Activated naive CD8-positive, alpha-beta T cell (primary cell): ENCODE results near the gene FBP2.

Experiments used
- H3K27ac Mint-ChIP-seq: one replicate; pipeline ENCODE4 v1.8.0; 2021; ENCODE audit warnings: mixed read lengths
- H3K27me3 Mint-ChIP-seq: one replicate; pipeline ENCODE4 v1.8.0; 2021; ENCODE audit warnings: mixed read lengths
- H3K36me3 Mint-ChIP-seq: one replicate; pipeline ENCODE4 v1.8.0; 2021; ENCODE audit warnings: mixed read lengths
- H3K4me1 Mint-ChIP-seq: one replicate; pipeline ENCODE4 v1.8.0; 2021; ENCODE audit warnings: low read depth, mixed read lengths
- H3K4me3 Mint-ChIP-seq: one replicate; pipeline ENCODE4 v1.8.0; 2021; ENCODE audit warnings: mild to moderate bottlenecking, mixed read lengths
- H3K9me3 Mint-ChIP-seq: one replicate; pipeline ENCODE4 v1.8.0; 2021; ENCODE audit warnings: low read depth, mixed read lengths

The FBP2 gene

GRCh38 chr9:94593459-94594345 is at the start of gene FBP2:
FBP2 (minus strand) TSS chr9:94593824; CDS start chr9:94593726, 98 bp downstream.
- peaks cover 10% of the 10 kb centered on the region for H3K27me3 Mint-ChIP-seq
- no peak within 1 kb of the TSS for H3K4me3 Mint-ChIP-seq
- no peaks in the 10 kb centered on the region for H3K36me3 Mint-ChIP-seq
- no peaks in the 10 kb centered on the region for H3K4me1 Mint-ChIP-seq
- H3K27ac Mint-ChIP-seq: no peak within 1 kb of the TSS
- no peaks in the 10 kb centered on the region for H3K9me3 Mint-ChIP-seq

DNA sequence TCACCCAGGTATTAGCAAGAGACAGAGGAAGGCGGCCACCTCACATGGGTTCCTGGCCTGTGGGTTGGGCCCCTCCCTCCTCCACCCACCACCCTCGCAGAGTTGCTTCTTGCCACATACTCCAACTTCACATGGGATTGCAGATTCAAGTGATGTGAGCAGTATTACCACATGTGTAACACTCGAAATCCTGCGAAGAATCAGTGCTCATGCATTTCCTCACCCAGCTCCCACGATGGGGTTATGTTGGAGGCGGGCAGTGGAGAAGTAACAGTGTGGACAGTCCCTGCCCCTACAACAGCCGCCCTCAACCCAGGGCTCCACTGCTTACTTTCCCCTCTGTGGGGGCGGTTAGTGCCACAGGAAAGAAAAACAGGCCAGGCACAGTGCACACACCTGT is 49.6 kb upstream of the FBP2 start:
- no peaks in the 10 kb centered on the region for H3K27me3 Mint-ChIP-seq
- no peaks in the 10 kb centered on the region for H3K9me3 Mint-ChIP-seq
- no peak overlapping the region for H3K4me3 Mint-ChIP-seq
- no peaks in the 10 kb centered on the region for H3K36me3 Mint-ChIP-seq
- H3K4me1 Mint-ChIP-seq: peaks cover 14% of the 10 kb centered on the region
- H3K27ac Mint-ChIP-seq: no peak overlapping the region

GRCh38 chr9:94642501-94642900 is 48.9 kb upstream of the FBP2 start:
- H3K27me3 Mint-ChIP-seq: no peaks in the 10 kb centered on the region
- no peaks in the 10 kb centered on the region for H3K36me3 Mint-ChIP-seq
- no peak overlapping the region for H3K4me3 Mint-ChIP-seq
- peaks cover 15% of the 10 kb centered on the region for H3K4me1 Mint-ChIP-seq
- H3K27ac Mint-ChIP-seq: no peak overlapping the region
- H3K9me3 Mint-ChIP-seq: no peaks in the 10 kb centered on the region

DNA sequence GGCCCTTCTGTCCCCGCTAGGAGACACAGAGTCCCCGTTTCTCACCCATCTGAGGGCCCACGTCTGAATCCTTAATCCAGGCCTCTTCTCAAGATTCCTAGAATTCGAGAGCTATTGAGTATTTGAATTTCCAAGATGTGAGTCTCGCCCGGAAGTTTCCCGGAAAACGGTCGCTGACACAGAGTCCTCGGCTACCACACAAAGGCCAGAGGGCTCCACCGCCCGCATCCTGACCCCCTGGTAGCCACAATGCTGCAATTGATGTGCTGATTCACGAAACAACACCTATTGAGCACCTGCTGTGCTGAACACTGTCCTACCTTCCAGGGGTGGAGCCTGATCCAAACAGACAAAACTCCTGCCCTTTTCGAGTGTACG is 46.4 kb upstream of the FBP2 start:
- Mint-ChIP-seq H3K4me3 (peak overlapping the region; percentile 94), H3K4me1 (peaks cover 17% of the 10 kb centered on the region), H3K27ac (peak overlapping the region; percentile 34), H3K9me3 (no peaks in the 10 kb centered on the region), H3K27me3 (no peaks in the 10 kb centered on the region), H3K36me3 (no peaks in the 10 kb centered on the region)

GRCh38 chr9:94639061-94639998 is 45.7 kb upstream of the FBP2 start, which contains the start of gene FBP1:
FBP1 (minus strand) TSS chr9:94639518; CDS start chr9:94639310, 208 bp downstream.
- Mint-ChIP-seq H3K27ac (peak within 1 kb of the TSS; percentile 80), H3K4me3 (peak within 1 kb of the TSS; percentile 94), H3K36me3 (no peaks in the 10 kb centered on the region), H3K9me3 (no peaks in the 10 kb centered on the region), H3K4me1 (peaks cover 17% of the 10 kb centered on the region), H3K27me3 (no peaks in the 10 kb centered on the region)

GRCh38 chr9:94638335-94639060 is 44.9 kb upstream of the FBP2 start:
- Mint-ChIP-seq H3K27ac (peak overlapping the region; percentile 80), H3K4me3 (peak overlapping the region; percentile 94), H3K9me3 (no peaks in the 10 kb centered on the region), H3K27me3 (no peaks in the 10 kb centered on the region), H3K4me1 (peaks cover 17% of the 10 kb centered on the region), H3K36me3 (no peaks in the 10 kb centered on the region)

GRCh38 chr9:94632737-94633136 is 39.1 kb upstream of the FBP2 start:
- no peak overlapping the region for H3K4me3 Mint-ChIP-seq
- no peaks in the 10 kb centered on the region for H3K27me3 Mint-ChIP-seq
- no peaks in the 10 kb centered on the region for H3K9me3 Mint-ChIP-seq
- no peaks in the 10 kb centered on the region for H3K36me3 Mint-ChIP-seq
- H3K27ac Mint-ChIP-seq: no peak overlapping the region
- peaks cover 2% of the 10 kb centered on the region for H3K4me1 Mint-ChIP-seq

- Mint-ChIP-seq H3K4me3 (no peak overlapping the region), H3K27ac (no peak overlapping the region), H3K36me3 (no peaks in the 10 kb centered on the region), H3K4me1 (no peaks in the 10 kb centered on the region), H3K9me3 (no peaks in the 10 kb centered on the region), H3K27me3 (no peaks in the 10 kb centered on the region)
These were observed 38.0 kb upstream of the FBP2 start for GRCh38 chr9:94631599-94631998.

DNA sequence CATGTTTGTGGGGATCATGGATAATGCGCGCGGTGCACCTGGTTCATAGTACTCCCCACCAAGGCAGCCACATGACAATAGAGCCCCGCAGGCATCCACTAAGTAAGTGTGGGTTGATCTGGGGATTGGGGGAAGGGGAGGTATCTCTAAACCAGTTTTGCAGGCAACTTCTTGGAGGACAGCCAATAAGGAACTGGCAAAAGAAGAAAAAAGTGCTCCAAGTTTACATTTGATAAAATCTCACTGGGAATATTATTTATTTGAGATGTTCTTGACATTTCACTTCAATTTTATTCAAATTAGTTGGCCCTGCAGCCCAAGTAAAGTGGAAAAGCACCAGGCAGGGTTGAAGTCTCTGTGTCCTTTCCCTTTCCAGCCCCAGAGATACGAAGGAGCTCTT is 37.2 kb upstream of the FBP2 start:
- Mint-ChIP-seq H3K9me3 (no peaks in the 10 kb centered on the region), H3K4me3 (no peak overlapping the region), H3K36me3 (peaks cover 2% of the 10 kb centered on the region), H3K27me3 (no peaks in the 10 kb centered on the region), H3K4me1 (peaks cover 1% of the 10 kb centered on the region), H3K27ac (no peak overlapping the region)

DNA sequence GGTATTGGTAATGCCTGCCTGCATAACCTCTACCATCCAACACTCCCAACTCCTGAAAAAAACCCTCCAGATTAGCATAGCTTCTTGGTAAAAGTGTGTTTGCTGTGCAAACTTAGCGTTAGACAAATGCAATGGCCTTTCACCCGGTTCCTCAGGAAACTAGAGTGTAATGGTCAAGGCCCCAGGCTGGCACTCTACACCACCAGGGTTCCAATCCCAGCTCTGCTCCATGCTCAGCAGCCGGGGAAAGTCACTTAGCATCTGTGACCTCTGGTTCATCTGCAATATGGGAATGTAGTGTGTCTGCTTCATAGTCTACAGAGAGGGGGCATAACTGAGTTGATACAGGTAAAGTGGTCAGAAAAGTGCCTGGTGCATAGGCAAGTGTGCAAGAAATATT is 36.7 kb upstream of the FBP2 start:
- Mint-ChIP-seq H3K27me3 (no peaks in the 10 kb centered on the region), H3K9me3 (no peaks in the 10 kb centered on the region), H3K4me1 (peaks cover 1% of the 10 kb centered on the region), H3K27ac (no peak overlapping the region), H3K36me3 (peaks cover 2% of the 10 kb centered on the region), H3K4me3 (no peak overlapping the region)

GRCh38 chr9:94627287-94627686 is 33.7 kb upstream of the FBP2 start:
- Mint-ChIP-seq H3K4me3 (no peak overlapping the region), H3K36me3 (peaks cover 2% of the 10 kb centered on the region), H3K9me3 (no peaks in the 10 kb centered on the region), H3K27me3 (no peaks in the 10 kb centered on the region), H3K4me1 (peaks cover 4% of the 10 kb centered on the region), H3K27ac (no peak overlapping the region)

DNA sequence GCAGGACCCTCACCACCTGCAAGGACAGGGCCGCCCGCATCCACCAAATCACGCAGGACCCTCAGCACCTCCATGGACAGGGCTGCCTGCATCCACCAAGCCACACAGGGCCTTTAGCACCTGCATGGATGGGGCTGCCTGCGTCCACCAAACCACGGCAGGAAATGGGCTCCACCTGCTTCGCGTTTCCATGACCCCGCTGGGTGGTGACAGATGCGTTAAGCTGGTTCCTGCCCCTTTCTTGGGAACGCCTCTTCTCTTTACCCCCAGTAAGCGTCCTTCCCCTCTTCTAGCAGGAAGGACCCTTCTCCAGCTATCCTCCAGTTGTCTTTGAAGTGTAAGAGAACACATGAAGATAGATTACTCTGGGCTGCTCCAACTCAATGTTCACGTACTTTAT is 32.2 kb upstream of the FBP2 start:
- peaks cover 2% of the 10 kb centered on the region for H3K36me3 Mint-ChIP-seq
- no peaks in the 10 kb centered on the region for H3K9me3 Mint-ChIP-seq
- H3K4me1 Mint-ChIP-seq: peaks cover 9% of the 10 kb centered on the region
- H3K27ac Mint-ChIP-seq: no peak overlapping the region
- H3K27me3 Mint-ChIP-seq: no peaks in the 10 kb centered on the region
- no peak overlapping the region for H3K4me3 Mint-ChIP-seq

DNA sequence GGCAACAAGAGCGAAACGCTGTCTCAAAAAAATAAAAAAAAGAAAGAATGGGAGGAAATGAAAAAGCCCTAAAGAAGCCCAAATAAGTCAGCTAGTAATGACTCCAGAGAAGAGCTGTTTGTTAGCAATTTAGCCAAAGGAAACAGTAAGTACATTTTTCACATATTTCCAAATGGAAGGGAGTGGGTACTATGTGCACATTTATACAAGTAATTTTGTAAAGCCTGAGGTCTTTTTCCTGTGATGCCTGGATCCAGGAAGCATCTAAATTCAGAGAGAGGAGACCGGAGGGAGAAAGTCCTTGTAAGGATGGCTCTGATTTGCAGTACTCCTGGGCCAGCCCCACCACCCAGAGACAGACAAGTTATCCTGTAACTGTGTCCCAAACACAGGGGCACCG is 31.0 kb upstream of the FBP2 start:
- H3K4me1 Mint-ChIP-seq: peaks cover 11% of the 10 kb centered on the region

GRCh38 chr9:94623253-94623652 is 29.6 kb upstream of the FBP2 start:
- Mint-ChIP-seq H3K4me3 (no peak overlapping the region), H3K4me1 (peaks cover 11% of the 10 kb centered on the region), H3K27ac (no peak overlapping the region), H3K27me3 (peaks cover 4% of the 10 kb centered on the region), H3K36me3 (peaks cover 11% of the 10 kb centered on the region), H3K9me3 (no peaks in the 10 kb centered on the region)

More for the DNA sequence above, 31.0 kb upstream of the FBP2 start:
- no peak overlapping the region for H3K27ac Mint-ChIP-seq
- H3K36me3 Mint-ChIP-seq: peaks cover 8% of the 10 kb centered on the region
- H3K9me3 Mint-ChIP-seq: no peaks in the 10 kb centered on the region
- H3K4me3 Mint-ChIP-seq: no peak overlapping the region
- peaks cover 2% of the 10 kb centered on the region for H3K27me3 Mint-ChIP-seq
